ENCODE results near the gene SRPK3.

Gene SRPK3

GRCh38 chrX:153820601-153821000 lies 39.8 kb downstream of the SRPK3 start:
- TF ChIP-seq ZFX (IDR thresholded peaks at IDR 0.05) (no peak), CTCF (conservative IDR thresholded peaks at IDR 0.05) (no peak)
- no peak overlapping the region for H3K27ac ChIP-seq

GRCh38 chrX:153821066-153821465 lies 40.2 kb downstream of the SRPK3 start:
- TF ChIP-seq CTCF (conservative IDR thresholded peaks at IDR 0.05) (no peak), ZFX (IDR thresholded peaks at IDR 0.05) (no peak)
- H3K27ac ChIP-seq: no peak overlapping the region

GRCh38 chrX:153824348-153824747 lies 43.5 kb downstream of the SRPK3 start:
- no peak for TF ChIP-seq CTCF (conservative IDR thresholded peaks at IDR 0.05)
- TF ChIP-seq ZFX (IDR thresholded peaks at IDR 0.05): no peak
- no peak overlapping the region for H3K27ac ChIP-seq

GRCh38 chrX:153825042-153825441 lies 44.2 kb downstream of the SRPK3 start:
- TF ChIP-seq ZFX (IDR thresholded peaks at IDR 0.05): no peak
- no peak for TF ChIP-seq CTCF (conservative IDR thresholded peaks at IDR 0.05)
- no peak overlapping the region for H3K27ac ChIP-seq

- H3K27ac ChIP-seq: no peak overlapping the region
- TF ChIP-seq CTCF (conservative IDR thresholded peaks at IDR 0.05): no peak
- TF ChIP-seq ZFX (IDR thresholded peaks at IDR 0.05): no peak
Measured at GRCh38 chrX:153827016-153827415, 46.2 kb downstream of the SRPK3 start.

- H3K27ac ChIP-seq: no peak overlapping the region
- no peak for TF ChIP-seq CTCF (conservative IDR thresholded peaks at IDR 0.05)
- TF ChIP-seq ZFX (IDR thresholded peaks at IDR 0.05): no peak
Measured at GRCh38 chrX:153827903-153828302, 47.1 kb downstream of the SRPK3 start.

- no peak overlapping the region for H3K27ac ChIP-seq
- no peak for TF ChIP-seq CTCF (conservative IDR thresholded peaks at IDR 0.05)
- TF ChIP-seq ZFX (IDR thresholded peaks at IDR 0.05): no peak
Measured at GRCh38 chrX:153828308-153828707, 47.5 kb downstream of the SRPK3 start.
